IMR-90 (cell line): ENCODE data around the gene MSI2. TPM values are rescaled to one million over a fixed set of nuclear protein-coding genes. Genes with fewer than 3 reads are reported as not detected.

Experiments used
- ATAC-seq: fragments of 200-7000 bp; cut with Tn5 transposase; 2 replicates; pipeline ENCODE4 v1.9.1; 2020; ENCODE audit warnings: low read depth, mild to moderate bottlenecking, moderate library complexity
- BruUV-seq: library from RNA; stranded (reverse); fragments of 400-500 nt; replicated peaks from 2 replicates; lab custom pipeline; 2021; lab: Mats Ljungman, UMichigan
- CTCF ChIA-PET: fragments of 300-600 bp; formaldehyde crosslinking; extraction: SDS; loops from one replicate; lab custom pipeline; 2021; ENCODE audit warnings: antibody characterized with exemption; lab: Yijun Ruan, JAX
- POLR2A ChIA-PET: fragments of 300-600 bp; sonication (Branson Sonifier 250); formaldehyde crosslinking; loops from one replicate; lab custom pipeline; 2022; ENCODE audit warnings: antibody characterized with exemption; ENCODE audit not compliant: unreplicated experiment; lab: Charles Lee
- DNase-seq: peaks from one replicate; pipeline ENCODE4 v3.0.0; 2013
- H2AFZ ChIP-seq: replicated peaks from 2 replicates; pipeline ENCODE3; 2013; ENCODE audit warnings: low read length, mild to moderate bottlenecking; ENCODE audit not compliant: poor library complexity
- H2AK5ac ChIP-seq: 2 replicates; pipeline ENCODE4 v1.6.1; 2013; ENCODE audit warnings: low read depth, low read length, inconsistent platforms
- H2AK9ac ChIP-seq: replicated peaks from 2 replicates; pipeline ENCODE3; 2013; ENCODE audit warnings: mild to moderate bottlenecking, low read depth, low read length, moderate library complexity; ENCODE audit not compliant: poor library complexity
- H2BK120ac ChIP-seq: 2 replicates; pipeline ENCODE4 v1.6.1; 2013; ENCODE audit warnings: low read depth, low read length, inconsistent platforms
- H2BK15ac ChIP-seq: 3 replicates; pipeline ENCODE4 v1.6.1; 2013; ENCODE audit warnings: low read depth, low read length, inconsistent platforms
- H2BK20ac ChIP-seq: 2 replicates; pipeline ENCODE4 v1.6.1; 2013; ENCODE audit warnings: low read depth, mild to moderate bottlenecking, inconsistent platforms, low read length, moderate library complexity
- H2BK5ac ChIP-seq: 2 replicates; pipeline ENCODE4 v1.6.1; 2013; ENCODE audit warnings: mild to moderate bottlenecking, low read depth, low read length, inconsistent platforms; ENCODE audit not compliant: poor library complexity, severe bottlenecking
- H3K14ac ChIP-seq: replicated peaks from 2 replicates; pipeline ENCODE4 v1.6.1; 2013; ENCODE audit warnings: low read depth, low read length, inconsistent platforms
- H3K18ac ChIP-seq: 2 replicates; pipeline ENCODE4 v1.6.1; 2013; ENCODE audit warnings: low read depth, low read length, control low read depth
- H3K23ac ChIP-seq: 2 replicates; pipeline ENCODE4 v1.6.1; 2013; ENCODE audit warnings: low read depth, low read length, inconsistent platforms
- H3K27ac ChIP-seq: 2 replicates; pipeline ENCODE4 v1.5.1; 2013; ENCODE audit warnings: mild to moderate bottlenecking, control low read depth, low read length; ENCODE audit not compliant: insufficient read depth
- H3K27me3 ChIP-seq: 2 replicates; pipeline ENCODE4 v1.6.1; 2013; ENCODE audit warnings: low read length; ENCODE audit not compliant: control insufficient read depth, insufficient read depth
- H3K36me3 ChIP-seq: 2 replicates; pipeline ENCODE4 v1.6.1; 2013; ENCODE audit warnings: low read length, mixed read lengths; ENCODE audit not compliant: control insufficient read depth, insufficient read depth
- H3K4ac ChIP-seq: 2 replicates; pipeline ENCODE4 v1.6.1; 2013; ENCODE audit warnings: low read depth, low read length, inconsistent platforms
- H3K4me1 ChIP-seq: 2 replicates; pipeline ENCODE4 v1.6.1; 2013; ENCODE audit warnings: low read length, mixed read lengths; ENCODE audit not compliant: control insufficient read depth, insufficient read depth
- H3K4me2 ChIP-seq: 2 replicates; pipeline ENCODE4 v1.6.1; 2013; ENCODE audit warnings: low read depth, mild to moderate bottlenecking, control low read depth, low read length, moderate library complexity
- H3K4me3 ChIP-seq: 2 replicates; pipeline ENCODE4 v1.5.1; 2013; ENCODE audit warnings: low read depth, mild to moderate bottlenecking, control low read depth, low read length, moderate library complexity; ENCODE audit not compliant: insufficient read depth
- H3K56ac ChIP-seq: 2 replicates; pipeline ENCODE4 v1.6.1; 2013; ENCODE audit warnings: low read length, inconsistent platforms; ENCODE audit not compliant: insufficient read depth; ENCODE audit errors: extremely low read depth
- H3K79me1 ChIP-seq, 2 experiments: 2 replicates each; pipeline ENCODE4 v1.6.1; 2013; ENCODE audit warnings: low read length in 2 of 2, inconsistent platforms in 1 of 2, low read depth in 1 of 2
- H3K9ac ChIP-seq: 2 replicates; pipeline ENCODE4 v1.6.1; 2013; ENCODE audit warnings: low read depth, low read length, control low read depth
- H3K9me1 ChIP-seq: 2 replicates; pipeline ENCODE4 v1.6.1; 2013; ENCODE audit warnings: low read length, inconsistent platforms; ENCODE audit not compliant: insufficient read depth
- H3K9me3 ChIP-seq: 2 replicates; pipeline ENCODE4 v1.6.1; 2013; ENCODE audit warnings: low read length; ENCODE audit not compliant: control insufficient read depth, insufficient read depth
- H4K20me1 ChIP-seq: 2 replicates; pipeline ENCODE4 v1.6.1; 2013; ENCODE audit warnings: low read length, inconsistent platforms; ENCODE audit not compliant: insufficient read depth
- H4K5ac ChIP-seq: 2 replicates; pipeline ENCODE4 v1.6.1; 2013; ENCODE audit warnings: mild to moderate bottlenecking, low read depth, low read length, control low read depth
- H4K8ac ChIP-seq, 2 experiments: 2 replicates each; pipeline ENCODE4 v1.6.1; 2013; ENCODE audit warnings: low read depth in 2 of 2, low read length in 2 of 2, control low read depth in 1 of 2, inconsistent platforms in 1 of 2
- H4K91ac ChIP-seq: 2 replicates; pipeline ENCODE4 v1.6.1; 2013; ENCODE audit warnings: low read depth, low read length, inconsistent platforms; ENCODE audit not compliant: insufficient read depth
- BHLHE40 ChIP-seq: fragments of 150-350 bp; IDR thresholded peaks from 2 replicates; pipeline ENCODE4 v1.6.1; 2016; ENCODE audit warnings: mild to moderate bottlenecking, low read depth, low read length
- CEBPB ChIP-seq: IDR thresholded peaks from 2 replicates; pipeline ENCODE4 v1.6.1; 2012; ENCODE audit warnings: low read depth, low read length, improper control_type of control experiment
- CHD1 ChIP-seq: IDR thresholded peaks from 2 replicates; pipeline ENCODE4 v1.6.1; 2012; ENCODE audit warnings: low read depth, low read length, improper control_type of control experiment
- CTCF ChIP-seq: conservative IDR thresholded peaks from 2 replicates; pipeline ENCODE4 v1.5.1; 2012; ENCODE audit warnings: mild to moderate bottlenecking, low read depth, low read length, improper control_type of control experiment
- FOS ChIP-seq: fragments of 150-350 bp; IDR thresholded peaks from 2 replicates; pipeline ENCODE4 v1.6.1; 2016; ENCODE audit warnings: low read depth, low read length
- MAZ ChIP-seq: IDR thresholded peaks from 2 replicates; pipeline ENCODE4 v1.6.1; 2012; ENCODE audit warnings: low read depth, mild to moderate bottlenecking, low read length, improper control_type of control experiment, moderate library complexity, borderline replicate concordance
- MXI1 ChIP-seq: IDR thresholded peaks from 2 replicates; pipeline ENCODE4 v1.6.1; 2012; ENCODE audit warnings: low read depth, mild to moderate bottlenecking, low read length, moderate library complexity, borderline replicate concordance
- NFE2L2 ChIP-seq: fragments of 150-350 bp; IDR thresholded peaks from 2 replicates; pipeline ENCODE4 v1.6.1; 2016; ENCODE audit warnings: low read depth, mild to moderate bottlenecking, low read length
- POLR2A ChIP-seq: IDR thresholded peaks from 2 replicates; pipeline ENCODE4 v1.6.1; 2012; ENCODE audit warnings: mild to moderate bottlenecking, low read depth, low read length
- RAD21 ChIP-seq: IDR thresholded peaks from 2 replicates; pipeline ENCODE4 v1.6.1; 2012; ENCODE audit warnings: low read length, improper control_type of control experiment
- RCOR1 ChIP-seq: IDR thresholded peaks from 2 replicates; pipeline ENCODE4 v1.6.1; 2012; ENCODE audit warnings: mild to moderate bottlenecking, low read length, improper control_type of control experiment; ENCODE audit not compliant: insufficient replicate concordance
- SMC3 ChIP-seq: fragments of 150-350 bp; IDR thresholded peaks from 2 replicates; pipeline ENCODE4 v1.6.1; 2016; ENCODE audit warnings: low read depth, mild to moderate bottlenecking, antibody characterized with exemption, low read length, moderate library complexity
- WGBS, 2 experiments: methylation state at CpG; one replicate each; pipeline versions ENCODE4 v1.1.5 to v1.1.7; 2013; ENCODE audit warnings: missing lambda C conversion rate in 2 of 2; ENCODE audit not compliant: insufficient read length in 1 of 2; ENCODE audit errors: extremely low coverage in 2 of 2; 5-methylcytosine and 5-hydroxymethylcytosine counted together
- dilution Hi-C: fragments of 300-500 bp; cut with HindIII; formaldehyde crosslinking; loops from one replicate; pipeline ENCODE4 v1.14.3; 2018; ENCODE audit warnings: low sequenced_read_pairs; ENCODE audit not compliant: unreplicated experiment
- in situ Hi-C: fragments of 300-500 bp; cut with MboI; formaldehyde crosslinking; loops from 3 replicates; pipeline ENCODE4 v1.14.3; 2019; ENCODE audit warnings: low sequenced_read_pairs, inconsistent platforms, mixed read lengths
- intact Hi-C: fragments of 100-400 bp; cut with micrococcal nuclease; formaldehyde crosslinking; loops from 2 replicates; pipeline ENCODE4 v1.10.0; 2022
- polyA plus RNA-seq, 3 experiments: library from polyadenylated mRNA; depleted of rRNA; stranded (reverse); fragments of >200 nt; gene quantifications; 2 replicates each; pipeline ENCODE4 v1.2.3, GENCODE V29; 2012; ENCODE audit warnings: low replicate concordance in 1 of 3
- total RNA-seq: library from RNA; depleted of rRNA; stranded (reverse); fragments of >200 nt; gene quantifications from 2 replicates; pipeline ENCODE4 v1.2.3, GENCODE V29; 2012

MSI2 gene
- total and polyA plus RNA-seq, 2 of the 4 experiments (the other 2 are of a cell fraction): 13.0 to 16.0 TPM

- no peak for DNase-seq
- H3K36me3 ChIP-seq: no peaks in the 10 kb centered on the region
- no peaks in the 10 kb centered on the region; a peak in 2 of 4 replicates for H3K79me1 ChIP-seq
- H3K23ac ChIP-seq: no peak overlapping the region
- no peaks in the 10 kb centered on the region for H3K9me3 ChIP-seq
- 83% methylated on average over 1 of the region's 9 CpGs; no CpG with 5 or more reads in 1 of the 2 experiments for WGBS, 2 experiments
- no peak overlapping the region for H2BK120ac ChIP-seq
- no peaks in the 10 kb centered on the region for H3K27me3 ChIP-seq
- no peak overlapping the region for H4K8ac ChIP-seq
- no peak overlapping the region for H3K27ac ChIP-seq
- H2AK5ac ChIP-seq: no peak overlapping the region
- no peak overlapping the region for H3K18ac ChIP-seq
- no peak for TF ChIP-seq MAZ
- TF ChIP-seq RCOR1: no peak
- TF ChIP-seq MXI1: no peak
- no peak for TF ChIP-seq CEBPB
- TF ChIP-seq BHLHE40: no peak
- no peak for TF ChIP-seq FOS
- no peak for TF ChIP-seq NFE2L2
- no peak for TF ChIP-seq CHD1
- no peak for TF ChIP-seq POLR2A
- TF ChIP-seq SMC3: no peak
- TF ChIP-seq RAD21: no peak
- no peak for TF ChIP-seq CTCF
- no peak overlapping the region for H3K4ac ChIP-seq
- H3K56ac ChIP-seq: no peak overlapping the region
- 0 out of 2 replicates have a peak, but pooled peaks cover 2% of the 10 kb centered on the region for H3K4me1 ChIP-seq
- ATAC-seq: no peak
- intact Hi-C loops (no loop called here), dilution Hi-C loops (no loop called here), in situ Hi-C loops (no loop called here)
- no peak overlapping the region for H2BK5ac ChIP-seq
- no peak overlapping the region for H3K4me3 ChIP-seq
- no peak overlapping the region for H2AK9ac ChIP-seq
- no peaks in the 10 kb centered on the region for H4K20me1 ChIP-seq
- H3K9me1 ChIP-seq: peaks cover 3% of the 10 kb centered on the region; the same call in 1 of the 2 replicates
- H2BK20ac ChIP-seq: no peak overlapping the region
- ChIA-PET POLR2A (no interaction called here), CTCF (no interaction called here)
- H2AFZ ChIP-seq: no peak overlapping the region
- H2BK15ac ChIP-seq: no peak overlapping the region
- H3K9ac ChIP-seq: no peak overlapping the region
- no TSS peak for BruUV-seq
- no peak overlapping the region for H3K14ac ChIP-seq
- no peak overlapping the region for H4K5ac ChIP-seq
- H3K4me2 ChIP-seq: no peak overlapping the region
- H4K91ac ChIP-seq: no peak overlapping the region
These were observed 310.4 kb downstream of the MSI2 start for GRCh38 chr17:57566721-57567120.
